Osteocyte (in vitro differentiated cells): ENCODE data around the gene COCH. TPM values are rescaled to one million over a fixed set of nuclear protein-coding genes. Genes with fewer than 3 reads are reported as not detected.

ENCODE experiments used
- DNase-seq: peaks from one replicate; pipeline ENCODE4 v3.0.0; 2021; ENCODE audit warnings: mixed read lengths; ENCODE audit not compliant: unreplicated experiment; ENCODE audit errors: extremely low spot score
- H3K27ac Mint-ChIP-seq: one replicate; pipeline ENCODE4 v1.8.0; 2021; ENCODE audit warnings: mild to moderate bottlenecking, mixed read lengths; ENCODE audit not compliant: unreplicated experiment
- H3K27me3 Mint-ChIP-seq: one replicate; pipeline ENCODE4 v1.8.0; 2021; ENCODE audit warnings: mixed read lengths; ENCODE audit not compliant: unreplicated experiment
- H3K36me3 Mint-ChIP-seq: one replicate; pipeline ENCODE4 v1.8.0; 2021; ENCODE audit warnings: mixed read lengths; ENCODE audit not compliant: unreplicated experiment
- H3K4me1 Mint-ChIP-seq: one replicate; pipeline ENCODE4 v1.8.0; 2021; ENCODE audit warnings: mixed read lengths; ENCODE audit not compliant: unreplicated experiment
- H3K4me3 Mint-ChIP-seq: one replicate; pipeline ENCODE4 v1.8.0; 2021; ENCODE audit warnings: mild to moderate bottlenecking, moderate library complexity, mixed read lengths; ENCODE audit not compliant: unreplicated experiment
- H3K9me3 Mint-ChIP-seq: one replicate; pipeline ENCODE4 v1.8.0; 2021; ENCODE audit warnings: mixed read lengths; ENCODE audit not compliant: unreplicated experiment
- long read RNA-seq: library from polyadenylated mRNA; unstranded; transcript quantifications from one replicate; pipeline ENCODE4 v2.0.0, GENCODE V29; 2021
- total RNA-seq: library from RNA; stranded (reverse); gene quantifications from 2 replicates; pipeline ENCODE4 v1.2.1, GENCODE V29; 2021
- TF ChIP-seq, protein P1 (sequence below): fragments of 200-600 bp; sonication (generic); IDR thresholded peaks from 2 replicates; pipeline ENCODE4 v1.5.0; 2021; ENCODE audit warnings: antibody characterized with exemption, mild to moderate bottlenecking, moderate library complexity

COCH gene
- 4.8 and 6.0 TPM in 2 replicates for total RNA-seq
- long read RNA-seq, transcript COCH-214 (11 exons, 2,884 nt): minor isoform, 12 of 58 reads
- long read RNA-seq, transcript COCH-202 (12 exons, 2,571 nt): major isoform, 35 of 58 reads
- long read RNA-seq, partial matches to known transcripts: 2 of 58 reads
- long read RNA-seq, other reads (novel, unspliced or antisense): 9 of 58 reads

- TF ChIP-seq, protein P1, sequence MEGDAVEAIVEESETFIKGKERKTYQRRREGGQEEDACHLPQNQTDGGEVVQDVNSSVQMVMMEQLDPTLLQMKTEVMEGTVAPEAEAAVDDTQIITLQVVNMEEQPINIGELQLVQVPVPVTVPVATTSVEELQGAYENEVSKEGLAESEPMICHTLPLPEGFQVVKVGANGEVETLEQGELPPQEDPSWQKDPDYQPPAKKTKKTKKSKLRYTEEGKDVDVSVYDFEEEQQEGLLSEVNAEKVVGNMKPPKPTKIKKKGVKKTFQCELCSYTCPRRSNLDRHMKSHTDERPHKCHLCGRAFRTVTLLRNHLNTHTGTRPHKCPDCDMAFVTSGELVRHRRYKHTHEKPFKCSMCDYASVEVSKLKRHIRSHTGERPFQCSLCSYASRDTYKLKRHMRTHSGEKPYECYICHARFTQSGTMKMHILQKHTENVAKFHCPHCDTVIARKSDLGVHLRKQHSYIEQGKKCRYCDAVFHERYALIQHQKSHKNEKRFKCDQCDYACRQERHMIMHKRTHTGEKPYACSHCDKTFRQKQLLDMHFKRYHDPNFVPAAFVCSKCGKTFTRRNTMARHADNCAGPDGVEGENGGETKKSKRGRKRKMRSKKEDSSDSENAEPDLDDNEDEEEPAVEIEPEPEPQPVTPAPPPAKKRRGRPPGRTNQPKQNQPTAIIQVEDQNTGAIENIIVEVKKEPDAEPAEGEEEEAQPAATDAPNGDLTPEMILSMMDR: peak; percentile 49
- H3K9me3 Mint-ChIP-seq: no peaks in the 10 kb centered on the region
- peaks cover 8% of the 10 kb centered on the region for H3K4me1 Mint-ChIP-seq
- no peak within 1 kb of the TSS for H3K27ac Mint-ChIP-seq
- H3K4me3 Mint-ChIP-seq: peak within 1 kb of the TSS; percentile 75
- H3K27me3 Mint-ChIP-seq: peaks cover 40% of the 10 kb centered on the region
- no peak for DNase-seq
- no peaks in the 10 kb centered on the region for H3K36me3 Mint-ChIP-seq
Measured at GRCh38 chr14:30874120-30874998, at the start of gene COCH. COCH (plus strand) TSS chr14:30874559; CDS start chr14:30874939, 380 bp downstream.

- H3K9me3 Mint-ChIP-seq: peaks cover 26% of the 10 kb centered on the region
- H3K4me3 Mint-ChIP-seq: no peak overlapping the region
- no peak overlapping the region for H3K27ac Mint-ChIP-seq
- DNase-seq: no peak
- TF ChIP-seq, protein P1: no peak
- no peaks in the 10 kb centered on the region for H3K4me1 Mint-ChIP-seq
- H3K36me3 Mint-ChIP-seq: no peaks in the 10 kb centered on the region
- peaks cover 9% of the 10 kb centered on the region for H3K27me3 Mint-ChIP-seq
Measured at GRCh38 chr14:30826070-30826469, 48.3 kb upstream of the COCH start.

DNA sequence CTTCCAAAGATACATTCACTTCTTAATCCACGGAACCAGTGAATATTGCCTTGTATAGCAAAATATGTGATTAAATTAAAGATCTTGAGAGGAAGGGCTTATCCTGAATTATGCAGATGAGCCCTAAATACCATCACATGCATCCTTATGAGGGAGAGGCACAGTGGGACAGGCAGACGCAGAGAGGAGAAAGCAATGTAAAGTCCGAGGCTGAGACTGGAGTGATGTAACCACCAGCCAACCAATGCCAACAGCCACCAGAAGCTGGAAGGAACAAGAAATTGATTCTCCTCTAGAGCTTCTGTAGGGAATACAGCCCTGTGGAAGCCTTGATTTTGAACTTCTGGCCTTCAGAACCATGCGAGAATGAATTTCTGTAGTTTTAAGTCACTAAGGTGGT lies 44.5 kb upstream of the COCH start:
- no peak overlapping the region for H3K27ac Mint-ChIP-seq
- H3K36me3 Mint-ChIP-seq: no peaks in the 10 kb centered on the region
- DNase-seq: no peak
- H3K9me3 Mint-ChIP-seq: peaks cover 26% of the 10 kb centered on the region
- H3K27me3 Mint-ChIP-seq: peaks cover 6% of the 10 kb centered on the region
- H3K4me3 Mint-ChIP-seq: no peak overlapping the region
- TF ChIP-seq, protein P1: no peak
- no peaks in the 10 kb centered on the region for H3K4me1 Mint-ChIP-seq

GRCh38 chr14:30834353-30834752 lies 40.0 kb upstream of the COCH start:
- no peak for DNase-seq
- peaks cover 12% of the 10 kb centered on the region for H3K9me3 Mint-ChIP-seq
- no peak overlapping the region for H3K4me3 Mint-ChIP-seq
- peaks cover 23% of the 10 kb centered on the region for H3K27me3 Mint-ChIP-seq
- no peaks in the 10 kb centered on the region for H3K4me1 Mint-ChIP-seq
- H3K36me3 Mint-ChIP-seq: no peaks in the 10 kb centered on the region
- H3K27ac Mint-ChIP-seq: no peak overlapping the region
- TF ChIP-seq, protein P1: no peak

DNA sequence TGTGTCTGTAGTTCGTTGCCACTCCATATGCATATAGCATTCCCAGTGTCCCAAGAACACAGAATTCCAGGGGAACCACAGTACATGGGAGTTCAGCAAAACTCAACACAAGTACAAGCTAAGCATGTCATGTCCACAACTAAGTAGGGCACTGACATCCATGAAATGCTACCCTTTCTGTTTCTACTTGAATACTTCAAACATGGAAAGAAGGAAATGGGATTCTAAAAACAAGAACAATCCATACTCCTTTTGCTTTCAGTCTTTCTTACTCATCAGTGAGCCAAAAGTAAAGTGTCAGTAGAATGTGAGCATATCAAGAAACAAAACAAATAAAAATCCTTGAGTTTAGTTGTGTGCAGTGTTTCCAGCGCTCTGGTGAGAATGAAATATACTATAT lies 36.0 kb upstream of the COCH start:
- no peak for DNase-seq
- no peaks in the 10 kb centered on the region for H3K4me1 Mint-ChIP-seq
- H3K4me3 Mint-ChIP-seq: no peak overlapping the region
- H3K36me3 Mint-ChIP-seq: no peaks in the 10 kb centered on the region
- H3K9me3 Mint-ChIP-seq: peaks cover 12% of the 10 kb centered on the region
- H3K27me3 Mint-ChIP-seq: peaks cover 38% of the 10 kb centered on the region
- H3K27ac Mint-ChIP-seq: no peak overlapping the region
- TF ChIP-seq, protein P1: no peak
